Neural cell (in vitro differentiated cells): Measurements from ENCODE around the gene OTOP2.

ENCODE experiments used
- CTCF ChIP-seq: fragments of 450-650 bp; IDR thresholded peaks from 2 replicates; pipeline ENCODE4 v1.5.1; 2014; ENCODE audit warnings: antibody characterized with exemption, mild to moderate bottlenecking, moderate library complexity; ENCODE audit not compliant: poor library complexity, severe bottlenecking
- EP300 ChIP-seq: fragments of 450-650 bp; conservative IDR thresholded peaks from 2 replicates; pipeline ENCODE4 v1.6.1; 2014; ENCODE audit warnings: antibody characterized with exemption, mild to moderate bottlenecking, moderate library complexity; ENCODE audit not compliant: poor library complexity, severe bottlenecking
- EZH2 ChIP-seq: fragments of 200-600, 300-800 bp; shearing (Covaris generic), sonication (generic); IDR thresholded peaks from 2 replicates; pipeline ENCODE4 v1.6.1; 2014; ENCODE audit warnings: antibody characterized with exemption, low read length, borderline replicate concordance, mild to moderate bottlenecking; ENCODE audit not compliant: insufficient read depth, poor library complexity, severe bottlenecking
- POLR2AphosphoS5 ChIP-seq: IDR thresholded peaks from 2 replicates; pipeline ENCODE4 v1.6.1; 2012
- TAF1 ChIP-seq: IDR thresholded peaks from 2 replicates; pipeline ENCODE4 v1.6.1; 2012; ENCODE audit warnings: low read depth

DNA sequence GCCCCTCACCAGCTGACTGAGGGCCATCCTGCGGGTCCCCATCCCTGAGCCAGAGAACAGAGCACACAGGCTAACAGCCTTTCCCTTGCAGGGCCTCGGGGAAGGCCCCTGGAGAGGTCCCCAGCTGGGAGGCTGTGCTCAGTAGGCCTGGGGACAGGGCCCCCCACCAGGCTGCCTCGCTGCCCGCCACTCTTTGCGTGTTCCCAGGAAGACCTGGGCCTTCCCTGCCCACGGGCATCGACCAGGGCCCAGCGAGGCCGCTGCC, 47.7 kb downstream of the OTOP2 start:
- TF ChIP-seq TAF1 (no peak), CTCF (no peak), EZH2 (no peak), POLR2AphosphoS5 (no peak), EP300 (no peak)
